GM21825 (cell line): ENCODE results near the gene MTURN.

Experiments
- ATAC-seq: cut with Tn5 transposase; IDR thresholded peaks from one replicate; pipeline ENCODE4 v1.9.1; 2021; ENCODE audit warnings: mild to moderate bottlenecking, moderate library complexity; ENCODE audit not compliant: unreplicated experiment

MTURN gene

GRCh38 chr7:30159163-30159562 lies 24.4 kb downstream of the MTURN start:
- ATAC-seq, result no peak

GRCh38 chr7:30159698-30160143 lies 24.9 kb downstream of the MTURN start:
- ATAC-seq, result no peak

GRCh38 chr7:30160329-30160728 lies 25.5 kb downstream of the MTURN start:
- ATAC-seq, result no peak

GRCh38 chr7:30162133-30162532 lies 27.3 kb downstream of the MTURN start:
- ATAC-seq, result no peak

DNA sequence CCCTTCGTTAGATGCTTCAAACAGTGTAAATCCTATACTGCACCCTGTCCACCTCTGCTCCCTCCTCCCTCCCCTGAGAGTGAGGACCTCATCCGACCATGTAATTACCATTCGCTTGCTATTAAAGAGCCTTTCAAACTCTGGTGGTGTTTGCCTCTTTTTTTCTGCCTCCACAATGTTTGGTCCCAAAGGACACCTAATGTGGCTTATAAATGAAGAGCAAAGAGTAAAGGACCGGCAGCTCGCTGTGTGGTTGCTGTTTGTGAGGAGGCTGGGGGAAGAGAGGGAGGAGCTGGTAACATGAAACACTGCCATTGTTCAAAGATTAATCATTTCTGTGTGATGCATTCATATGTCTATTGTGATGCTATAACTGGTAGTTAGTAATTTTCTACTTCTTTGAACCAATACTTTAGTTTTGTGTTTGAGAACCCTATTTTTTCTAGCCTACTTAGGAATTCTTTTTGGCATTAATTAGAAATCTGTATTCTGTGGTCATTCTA lies 27.9 kb downstream of the MTURN start:
- ATAC-seq, result peak; percentile 42

GRCh38 chr7:30163231-30163894 lies 28.6 kb downstream of the MTURN start:
- ATAC-seq, result no peak

DNA sequence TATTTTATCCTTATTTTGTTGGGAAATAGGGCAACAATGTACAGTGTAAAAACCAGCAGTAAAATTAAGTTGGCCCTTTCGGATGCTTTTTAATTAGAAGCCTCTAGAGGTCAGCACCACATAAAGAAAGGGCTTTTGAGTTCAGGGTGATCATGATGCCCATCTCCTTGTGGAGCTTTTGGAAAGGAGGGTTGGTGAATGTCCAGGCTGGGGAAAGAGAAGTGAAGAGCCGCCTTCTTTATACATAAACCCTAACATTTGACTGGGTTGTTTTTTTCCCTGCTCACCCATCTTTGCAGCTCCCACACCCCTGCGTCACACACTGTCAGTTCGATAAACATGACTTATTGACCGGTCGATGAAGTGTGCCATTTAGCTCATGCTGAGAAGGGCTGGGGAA lies 29.8 kb downstream of the MTURN start:
- ATAC-seq, result no peak

DNA sequence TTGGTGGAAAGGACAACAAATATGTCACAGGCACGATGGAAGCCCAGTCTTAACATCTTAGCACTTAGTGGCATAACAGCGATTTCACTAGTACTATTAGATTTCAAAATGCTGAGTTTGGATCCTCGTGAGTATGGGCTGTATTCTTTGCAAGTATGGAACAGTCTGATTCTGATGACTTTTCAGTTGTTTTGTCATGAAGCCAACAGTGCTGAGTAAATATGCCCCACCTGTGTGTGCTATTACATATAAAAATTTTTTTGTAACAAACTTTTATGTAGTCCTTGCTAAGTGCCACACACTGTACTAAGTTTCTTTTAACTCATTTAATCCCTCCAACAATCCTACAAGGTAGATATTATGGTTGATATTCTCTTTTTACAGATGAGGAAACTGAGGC lies 30.8 kb downstream of the MTURN start:
- no peak for ATAC-seq

DNA sequence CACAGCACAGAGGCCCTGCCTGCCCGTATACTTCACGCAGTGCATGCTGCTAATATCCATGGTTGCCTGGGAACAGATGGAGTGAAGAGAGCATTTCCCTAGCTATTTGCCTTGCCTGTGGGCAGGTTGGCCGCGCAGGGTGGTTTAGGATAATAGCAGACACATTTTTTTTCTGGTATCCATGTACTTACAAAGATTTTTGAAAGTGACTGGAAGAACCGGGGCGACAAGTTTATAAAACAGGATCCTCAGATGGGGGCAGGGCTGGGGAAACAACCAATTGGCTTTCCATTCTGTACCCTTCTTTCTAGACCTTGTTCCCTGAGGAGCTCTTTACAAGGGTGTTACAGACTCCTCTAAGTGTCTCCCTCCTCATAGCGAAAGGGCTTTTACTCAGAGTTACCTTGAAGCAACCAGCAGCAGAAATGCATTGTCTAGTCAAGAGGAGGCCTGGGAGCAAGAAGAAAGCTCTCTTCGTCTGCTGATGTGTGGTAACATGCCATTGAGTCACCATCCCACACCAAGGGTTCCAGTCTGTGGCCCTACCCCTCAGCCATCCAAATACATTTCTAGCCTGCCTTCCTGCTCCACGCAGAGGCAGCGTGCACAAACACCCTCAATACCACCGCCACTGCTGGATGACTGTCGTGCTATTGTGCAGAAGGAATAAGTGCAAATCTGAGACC lies 31.5 kb downstream of the MTURN start:
- ATAC-seq, result no peak

DNA sequence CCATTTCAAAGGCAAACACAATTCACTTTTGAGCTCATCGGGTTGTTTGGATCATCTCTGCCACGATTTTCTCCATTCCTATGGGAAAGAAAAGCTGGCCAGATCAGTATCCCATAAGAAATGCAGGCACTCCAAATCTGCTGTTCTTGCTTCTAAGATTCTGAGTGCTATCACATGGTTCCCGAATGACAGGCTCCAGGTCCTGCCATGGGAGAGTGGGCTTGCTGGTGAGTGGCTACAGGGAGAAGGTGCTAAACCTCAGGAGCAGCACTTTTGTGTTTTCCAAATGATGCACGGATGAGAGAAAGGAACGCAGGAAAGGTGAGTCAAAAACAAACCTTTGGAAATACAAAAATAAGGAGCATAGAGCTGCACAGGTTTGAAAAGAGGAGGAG lies 32.1 kb downstream of the MTURN start:
- ATAC-seq, result no peak

GRCh38 chr7:30167901-30168300 lies 33.1 kb downstream of the MTURN start:
- ATAC-seq, result no peak

DNA sequence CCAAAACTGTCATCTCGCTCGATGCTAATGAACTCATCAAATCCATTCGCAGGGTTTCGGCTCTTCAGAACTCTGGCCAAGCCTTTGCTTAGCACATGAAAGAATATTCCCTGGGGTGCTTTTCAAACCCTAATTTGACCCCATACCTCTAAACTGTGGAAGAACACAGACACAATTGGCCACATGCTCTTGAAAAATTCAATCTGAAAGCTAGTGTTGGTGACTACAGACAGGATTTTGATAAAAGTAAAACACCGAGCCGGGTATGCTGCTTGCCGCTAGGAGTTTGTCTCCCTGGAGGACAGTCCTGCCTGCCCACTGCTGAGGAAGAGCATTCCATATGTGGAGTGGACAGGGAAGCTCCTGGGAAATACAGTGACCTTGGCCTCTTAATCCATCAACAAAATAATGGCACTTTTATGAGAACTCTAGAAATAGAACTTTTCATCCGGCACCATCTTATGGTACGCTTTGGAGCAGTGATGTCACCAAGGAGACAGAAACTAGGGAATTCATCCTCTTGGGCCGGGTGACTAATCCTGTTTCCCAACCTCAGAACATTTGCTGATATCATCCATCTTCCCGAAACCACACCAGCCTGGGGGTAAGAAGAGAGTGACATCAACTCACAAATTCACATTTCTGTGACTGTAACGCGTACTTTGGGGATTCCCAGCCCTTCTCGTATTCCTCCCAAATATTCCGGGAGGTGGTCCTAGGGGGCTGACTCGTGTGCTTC lies 34.2 kb downstream of the MTURN start:
- ATAC-seq, result no peak

GRCh38 chr7:30169579-30169978 lies 34.8 kb downstream of the MTURN start:
- ATAC-seq, result no peak

DNA sequence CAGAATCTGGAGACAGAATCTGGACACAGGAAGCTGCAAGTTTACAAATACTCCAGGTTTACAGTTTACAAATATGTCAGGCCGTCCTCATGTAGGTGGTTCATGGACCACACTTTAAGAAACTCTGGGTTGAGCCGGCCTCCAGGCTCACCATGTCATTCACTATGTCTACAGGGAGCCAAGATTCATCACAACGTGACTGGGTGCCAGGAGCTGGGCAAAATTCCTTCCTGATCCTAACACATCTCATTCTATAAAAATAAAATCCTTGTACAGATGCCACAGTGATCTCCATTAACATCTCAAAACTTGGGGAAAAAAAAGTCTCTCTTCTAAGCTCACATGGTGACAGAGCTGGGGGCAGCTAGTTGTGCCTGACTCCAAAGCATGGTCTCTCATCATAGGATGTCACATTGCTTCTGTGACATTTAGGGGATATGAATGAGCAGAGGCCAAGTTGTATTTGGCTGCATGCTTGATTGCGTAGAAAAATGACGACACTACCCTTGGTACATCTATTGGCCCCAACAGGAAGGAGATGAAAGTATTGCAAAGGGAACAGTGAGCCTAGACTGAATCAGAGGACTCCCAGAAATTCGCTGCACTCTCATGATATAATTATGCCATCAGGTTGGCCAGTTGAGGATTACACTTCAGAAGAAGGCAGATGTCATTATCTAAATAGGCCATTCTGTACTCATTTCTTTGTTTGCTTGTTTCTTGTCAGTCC lies 35.9 kb downstream of the MTURN start:
- no peak for ATAC-seq

DNA sequence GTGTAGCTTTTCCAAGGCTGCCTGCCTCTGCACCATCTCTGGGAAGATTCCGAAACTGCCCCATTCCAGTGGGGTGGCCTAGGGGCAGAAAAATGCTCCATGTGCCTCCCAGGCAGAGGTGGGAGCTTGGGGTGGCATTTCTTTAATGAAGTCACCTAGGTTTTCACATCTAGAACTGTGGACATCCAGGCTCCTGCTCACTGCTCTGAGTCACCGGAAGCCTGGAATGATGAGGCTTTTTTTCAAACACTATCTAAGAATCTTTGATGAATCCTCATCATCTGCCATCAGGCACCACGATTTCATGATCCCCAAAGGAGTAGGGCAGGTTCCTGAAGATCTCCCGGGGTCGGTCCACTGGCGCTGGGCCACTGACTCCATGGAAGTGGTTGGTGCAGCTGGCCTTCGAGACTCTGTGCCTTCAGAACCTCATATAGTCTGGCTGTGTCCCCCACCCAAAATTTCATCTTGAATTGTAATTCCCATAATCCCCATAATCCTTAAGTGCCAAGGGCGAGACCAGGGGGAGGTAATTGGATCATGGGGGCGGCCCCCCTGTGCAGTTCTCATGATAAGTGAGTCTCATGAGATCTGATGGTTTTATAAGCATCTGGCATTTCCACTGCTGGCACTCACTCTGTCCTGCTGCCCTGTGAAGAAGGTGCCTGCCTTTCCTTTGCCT lies 37.1 kb downstream of the MTURN start:
- no peak for ATAC-seq

DNA sequence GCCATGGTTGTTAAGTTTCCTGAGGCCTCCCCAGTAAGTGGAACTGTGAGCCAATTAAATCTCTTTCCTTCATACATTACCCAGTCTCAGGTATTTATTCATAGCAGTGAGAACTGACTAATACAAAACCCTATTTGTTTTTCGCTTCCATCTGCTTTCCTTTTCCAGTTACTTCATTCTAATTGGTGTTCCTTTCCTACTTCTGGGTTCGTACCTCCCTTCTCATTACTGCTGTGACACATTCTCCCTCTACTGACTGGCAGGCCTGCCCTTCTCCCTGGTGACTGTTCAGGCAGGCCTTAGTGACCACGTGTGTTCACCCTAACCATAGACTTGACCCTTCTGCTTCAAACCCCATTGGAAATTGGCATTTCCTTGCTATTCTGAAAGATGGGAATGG lies 37.7 kb downstream of the MTURN start:
- no peak for ATAC-seq

DNA sequence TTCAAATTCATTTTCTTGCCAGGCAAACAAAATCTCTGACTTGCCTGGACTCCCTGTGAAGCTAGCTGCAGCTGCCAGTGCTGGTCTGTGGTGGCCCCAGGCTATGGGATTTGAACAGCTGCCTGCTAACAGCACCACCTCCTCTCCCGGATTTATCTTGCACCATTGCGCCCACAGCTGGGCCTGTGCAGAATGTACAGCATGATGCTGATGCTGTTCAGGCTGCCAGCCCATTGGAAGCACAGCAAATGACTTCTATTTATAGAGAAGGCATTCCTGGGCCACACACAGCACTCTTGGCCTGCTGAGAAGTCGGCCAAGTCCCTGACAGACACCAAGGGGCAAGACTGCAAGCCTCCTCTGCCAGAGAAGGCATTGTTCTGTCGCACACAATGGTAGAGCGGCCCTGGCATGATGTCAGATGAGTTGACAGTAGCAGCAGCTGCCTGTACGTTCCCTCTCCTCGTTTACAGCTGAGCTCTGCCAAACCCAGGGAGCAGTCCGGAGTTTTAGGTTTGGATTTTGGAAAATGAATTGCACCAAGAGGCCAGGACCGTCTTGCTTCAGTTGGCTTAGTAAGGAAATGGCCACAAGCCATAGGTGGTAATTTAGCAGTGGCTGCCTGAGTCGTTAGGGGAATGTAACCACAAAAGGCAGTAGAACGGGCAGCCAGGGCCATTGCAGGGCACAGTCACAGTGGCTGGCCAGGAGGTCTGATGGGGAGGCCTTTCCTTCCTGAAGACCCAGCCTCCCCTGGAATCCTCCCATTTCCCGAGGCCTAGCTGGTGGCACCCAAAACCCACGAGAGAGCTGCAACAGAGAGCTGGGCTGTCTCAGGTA lies 38.5 kb downstream of the MTURN start:
- no peak for ATAC-seq

DNA sequence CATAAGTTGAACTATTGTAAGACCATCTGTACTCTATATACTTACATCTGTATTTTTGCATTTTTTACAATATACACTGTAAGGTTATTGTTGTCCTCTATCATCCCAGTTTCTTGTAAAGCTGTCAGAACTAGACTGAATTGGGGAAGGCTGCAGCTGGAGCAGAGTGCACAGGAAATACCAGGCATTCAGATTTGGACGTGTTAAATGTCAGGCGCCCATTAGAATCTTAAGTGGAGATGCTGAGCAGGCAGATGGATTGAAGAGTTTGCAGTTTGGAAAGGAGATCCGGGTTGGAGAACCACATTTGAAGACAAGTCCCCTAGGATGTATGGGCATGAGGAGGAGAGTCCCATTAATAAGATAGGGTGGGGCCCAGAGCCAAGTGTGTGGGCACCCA lies 40.4 kb downstream of the MTURN start:
- ATAC-seq, result no peak

GRCh38 chr7:30175636-30176147 lies 40.9 kb downstream of the MTURN start:
- ATAC-seq, result no peak
